Stimulated activated CD4-positive, alpha-beta T cell treated with anti-CD3 and anti-CD28 coated beads, Interleukin-4, amount 100 ng/mL, for 1 hour (primary cell): ENCODE data around the gene CCDC71.

Source experiments
- DNase-seq: peaks from one replicate; pipeline ENCODE4 v3.0.0-alpha.2; 2020

CCDC71 gene

GRCh38 chr3:49166752-49167556 is 823 bp upstream of the CCDC71 start:
- no peak for DNase-seq

GRCh38 chr3:49164983-49165720 is 979 bp downstream of the CCDC71 start:
- DNase-seq: no peak

GRCh38 chr3:49163609-49164008 is 2.5 kb downstream of the CCDC71 start:
- DNase-seq: no peak

GRCh38 chr3:49162751-49163419 is 3.2 kb downstream of the CCDC71 start:
- no peak for DNase-seq

- DNase-seq: no peak
Observed at GRCh38 chr3:49161808-49162530, 4.2 kb downstream of the CCDC71 start.

- no peak for DNase-seq
Observed at GRCh38 chr3:49161197-49161596, 4.9 kb downstream of the CCDC71 start.

- no peak for DNase-seq
Observed at GRCh38 chr3:49158792-49159191, 7.3 kb downstream of the CCDC71 start.

GRCh38 chr3:49158103-49158709 is 7.9 kb downstream of the CCDC71 start:
- DNase-seq: peak; percentile 57

- DNase-seq: no peak
Observed at GRCh38 chr3:49157289-49157688, 8.8 kb downstream of the CCDC71 start.

- no peak for DNase-seq
Observed at GRCh38 chr3:49153349-49153912, 12.7 kb downstream of the CCDC71 start.

- DNase-seq: no peak
Observed at GRCh38 chr3:49151610-49152009, 14.5 kb downstream of the CCDC71 start.

GRCh38 chr3:49148159-49148558 is 18.0 kb downstream of the CCDC71 start:
- DNase-seq: no peak

GRCh38 chr3:49140080-49140479 is 26.1 kb downstream of the CCDC71 start:
- DNase-seq: no peak

GRCh38 chr3:49135499-49135898 is 30.6 kb downstream of the CCDC71 start:
- DNase-seq: no peak

- no peak for DNase-seq
Observed at GRCh38 chr3:49134471-49135265, 31.5 kb downstream of the CCDC71 start.

GRCh38 chr3:49133226-49133951 is 32.7 kb downstream of the CCDC71 start:
- no peak for DNase-seq

- DNase-seq: no peak
Observed at GRCh38 chr3:49132437-49133225, 33.5 kb downstream of the CCDC71 start, which contains the start of gene LAMB2. Gene LAMB2, minus strand, starts transcription at chr3:49133050. Its CDS starts 183 bp downstream, at chr3:49132867.

- no peak for DNase-seq
Observed at GRCh38 chr3:49132073-49132436, 34.1 kb downstream of the CCDC71 start.

GRCh38 chr3:49131576-49131975 is 34.6 kb downstream of the CCDC71 start:
- no peak for DNase-seq

- DNase-seq: no peak
Observed at GRCh38 chr3:49131040-49131439, 35.1 kb downstream of the CCDC71 start.
